Left lung (tissue), 10 donors: Measurements from ENCODE around the gene EIF3CL. TPM values are rescaled to one million over a fixed set of nuclear protein-coding genes. Genes with fewer than 3 reads are reported as not detected.
A peak's percentile ranks its signal among the peaks of the same experiment; 100 is the strongest.
"Not testable (repeated sequence)": the region's sequence is repeated elsewhere in the genome, so short reads cannot be mapped to it uniquely, and the experiment has no call there.

ENCODE experiments used
- ATAC-seq: fragments of 200-7000 bp; cut with Tn5 transposase; one replicate; pipeline ENCODE4 v1.9.1; 2020; ENCODE audit warnings: moderate library complexity
- DNase-seq, 4 donors: peaks; one replicate each; pipeline ENCODE4 v3.0.0-alpha.2; 2013 to 2020
- H3K27ac ChIP-seq, 2 donors: fragments of 200-600 bp; sonication (generic) in 1 of 2; one replicate each; pipeline versions ENCODE4 v1.5.0 to v1.8.0; 2020 to 2021
- H3K27me3 ChIP-seq, 2 donors: fragments of 200-600 bp; sonication (generic) in 1 of 2; one replicate each; pipeline versions ENCODE4 v1.5.0 to v1.8.0; 2020 to 2021
- H3K36me3 ChIP-seq, 2 donors: fragments of 200-600 bp; sonication (generic) in 1 of 2; one replicate each; pipeline versions ENCODE4 v1.5.0 to v1.8.0; 2020 to 2021
- H3K4me1 ChIP-seq, 2 donors: fragments of 200-600 bp; one replicate each; pipeline ENCODE4 v1.8.0; 2021
- H3K4me3 ChIP-seq, 2 donors: fragments of 200-600 bp; sonication (generic) in 1 of 2; one replicate each; pipeline versions ENCODE4 v1.5.0 to v1.8.0; 2020 to 2021; ENCODE audit warnings: mild to moderate bottlenecking in 1 of 2
- H3K9me3 ChIP-seq, 2 donors: fragments of 200-600 bp; sonication (generic) in 1 of 2; one replicate each; pipeline versions ENCODE4 v1.5.0 to v1.8.0; 2020 to 2021
- intact Hi-C, 2 donors: fragments of 100-400 bp; cut with DNase I; formaldehyde crosslinking; loops; one replicate each; pipeline versions ENCODE4 v1.11.2 to v1.14.2; 2022
- polyA plus RNA-seq, 6 donors: library from polyadenylated mRNA; unstranded; fragments of 120-200 nt; gene quantifications; one replicate each; pipeline ENCODE4 v1.2.1, GENCODE V29; 2013; ENCODE audit not compliant: insufficient read length in 6 of 6
- total RNA-seq, 2 donors: library from RNA; stranded (reverse); fragmentation: NEBNext Ultra II Directional; extraction: Animal tissue kit (Norgen Biotek cat#: 25700); gene quantifications; one replicate each; pipeline ENCODE4 v1.2.1, GENCODE V29; 2021
- donor health status: DM: no; HTN: yes; CAD: no.
- donor health status: DM: no; HTN: no; CAD: no.

Gene EIF3CL
- total and polyA plus RNA-seq, 8 donors = 10.6 to 107 (median 56.1) TPM

DNA sequence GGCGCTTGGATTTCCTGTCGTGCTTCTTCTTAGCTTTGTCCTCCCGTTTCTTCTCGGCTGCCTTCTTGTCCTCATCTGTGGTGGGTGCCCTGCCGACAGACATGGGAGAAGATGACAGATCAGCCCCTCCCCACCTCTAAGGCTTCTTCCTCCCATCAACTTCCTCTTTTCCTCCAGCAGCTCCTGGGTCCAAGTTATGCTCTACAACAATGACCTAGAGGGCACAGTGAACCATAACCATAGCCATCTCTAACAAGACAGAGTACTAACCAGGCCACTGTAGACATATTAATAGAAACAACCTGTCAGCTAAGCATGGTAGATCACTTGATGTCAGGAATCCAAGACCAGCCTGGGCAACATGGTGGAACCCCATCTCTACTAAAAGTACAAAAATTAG lies 11.6 kb downstream of the EIF3CL start:
- H3K9me3 ChIP-seq, H3K4me3 ChIP-seq, ATAC-seq, H3K36me3 ChIP-seq, H3K27ac ChIP-seq, H3K4me1 ChIP-seq, DNase-seq, H3K27me3 ChIP-seq, intact Hi-C loops: not testable (repeated sequence)

DNA sequence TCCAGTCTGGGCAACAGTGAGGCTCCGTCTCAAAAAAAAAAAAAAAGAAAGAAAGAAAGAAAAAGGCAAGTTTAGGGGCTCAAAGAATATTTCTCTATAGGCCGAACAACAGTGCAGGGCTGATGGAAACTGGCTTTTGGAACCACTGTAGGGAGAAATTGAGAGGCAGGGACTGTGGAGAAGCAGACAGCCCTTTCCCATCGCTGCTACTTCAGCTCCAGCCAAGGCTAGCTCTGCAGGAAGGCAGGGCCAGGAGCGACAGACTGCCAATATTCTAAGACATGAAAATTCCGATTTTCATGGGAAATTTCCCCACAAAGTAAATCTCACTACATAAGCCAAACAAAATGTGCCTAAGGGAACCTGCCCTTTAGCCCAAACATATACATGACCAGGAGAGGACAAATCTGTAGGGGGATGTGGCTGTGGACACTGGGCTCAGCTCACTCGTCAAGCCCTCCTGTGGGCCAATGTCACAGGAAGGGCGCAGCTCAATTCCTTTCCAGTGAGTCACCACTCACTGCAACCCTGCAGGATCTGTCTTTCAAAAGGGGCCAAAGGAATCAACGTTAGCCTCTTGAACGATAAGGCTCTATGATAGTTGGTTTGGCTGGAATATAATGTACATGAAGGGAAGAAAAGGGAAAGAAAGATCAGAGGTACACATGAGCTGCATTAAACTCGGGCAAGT lies 21.3 kb downstream of the EIF3CL start:
- DNase-seq, H3K36me3 ChIP-seq, H3K27ac ChIP-seq, H3K4me3 ChIP-seq, H3K27me3 ChIP-seq, H3K9me3 ChIP-seq, H3K4me1 ChIP-seq, intact Hi-C loops: not testable (repeated sequence)
- ATAC-seq = peak; percentile 25

DNA sequence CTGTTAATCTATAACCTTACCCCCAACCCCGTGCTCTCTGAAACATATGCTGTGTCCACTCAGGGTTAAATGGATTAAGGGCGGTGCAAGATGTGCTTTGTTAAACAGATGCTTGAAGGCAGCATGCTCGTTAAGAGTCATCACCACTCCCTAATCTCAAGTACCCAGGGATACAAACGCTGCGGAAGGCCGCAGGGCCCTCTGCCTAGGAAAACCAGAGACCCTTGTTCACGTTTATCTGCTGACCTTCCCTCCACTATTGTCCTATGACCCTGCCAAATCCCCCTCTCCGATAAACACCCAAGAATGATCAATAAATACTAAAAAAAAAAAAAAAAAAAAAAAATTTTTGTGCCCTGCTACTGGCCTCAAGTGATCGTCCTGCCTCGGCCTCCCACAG lies 25.8 kb downstream of the EIF3CL start:
- H3K27ac ChIP-seq, H3K9me3 ChIP-seq, H3K36me3 ChIP-seq, intact Hi-C loops, H3K4me3 ChIP-seq, ATAC-seq, H3K27me3 ChIP-seq, H3K4me1 ChIP-seq: not testable (repeated sequence)
- peak in 1 of 4 donors; percentile 45 for DNase-seq

DNA sequence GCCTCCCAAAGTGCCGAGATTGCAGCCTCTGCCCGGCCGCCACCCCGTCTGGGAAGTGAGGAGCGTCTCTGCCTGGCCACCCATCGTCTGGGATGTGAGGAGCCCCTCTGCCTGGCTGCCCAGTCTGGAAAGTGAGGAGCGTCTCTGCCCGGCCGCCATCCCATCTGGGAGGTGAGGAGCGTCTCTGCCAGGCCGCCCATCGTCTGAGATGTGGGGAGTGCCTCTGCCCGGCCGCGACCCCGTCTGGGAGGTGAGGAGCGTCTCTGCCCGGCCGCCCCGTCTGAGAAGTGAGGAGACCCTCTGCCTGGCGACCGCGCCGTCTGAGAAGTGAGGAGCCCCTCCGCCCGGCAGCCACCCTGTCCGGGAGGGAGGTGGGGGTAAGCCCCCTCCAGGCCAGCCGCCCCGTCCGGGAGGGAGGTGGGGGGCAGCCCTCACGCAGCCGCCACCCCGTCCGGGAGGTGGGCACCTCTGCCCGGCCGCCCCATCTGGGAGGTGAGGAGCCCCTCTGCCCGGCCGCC lies 26.5 kb downstream of the EIF3CL start:
- ATAC-seq, H3K9me3 ChIP-seq, intact Hi-C loops, H3K4me3 ChIP-seq, H3K4me1 ChIP-seq, H3K27me3 ChIP-seq, H3K27ac ChIP-seq, H3K36me3 ChIP-seq: not testable (repeated sequence)
- DNase-seq = peak in 1 of 4 donors; percentile 43

DNA sequence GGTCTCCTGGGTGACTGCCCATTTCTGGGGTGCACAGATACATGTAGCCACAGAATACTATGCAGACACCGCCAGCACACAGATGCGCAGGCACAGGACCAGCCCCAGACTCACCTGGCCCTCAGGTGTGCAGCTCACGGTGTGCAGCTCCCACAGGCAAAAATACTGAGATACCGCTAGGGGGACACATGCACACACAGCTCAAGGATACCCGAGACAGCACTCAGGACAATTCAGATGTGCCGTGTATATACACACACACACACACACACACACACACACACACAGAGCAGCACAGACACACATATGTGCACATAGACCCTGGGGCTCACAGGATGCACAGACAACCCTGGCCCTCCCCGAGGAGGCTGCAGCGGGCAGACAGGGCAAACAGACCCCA lies 28.5 kb downstream of the EIF3CL start:
- DNase-seq, H3K9me3 ChIP-seq, H3K4me3 ChIP-seq, H3K4me1 ChIP-seq, H3K27ac ChIP-seq, H3K27me3 ChIP-seq, H3K36me3 ChIP-seq, intact Hi-C loops: not testable (repeated sequence)
- peak; percentile 83 for ATAC-seq

DNA sequence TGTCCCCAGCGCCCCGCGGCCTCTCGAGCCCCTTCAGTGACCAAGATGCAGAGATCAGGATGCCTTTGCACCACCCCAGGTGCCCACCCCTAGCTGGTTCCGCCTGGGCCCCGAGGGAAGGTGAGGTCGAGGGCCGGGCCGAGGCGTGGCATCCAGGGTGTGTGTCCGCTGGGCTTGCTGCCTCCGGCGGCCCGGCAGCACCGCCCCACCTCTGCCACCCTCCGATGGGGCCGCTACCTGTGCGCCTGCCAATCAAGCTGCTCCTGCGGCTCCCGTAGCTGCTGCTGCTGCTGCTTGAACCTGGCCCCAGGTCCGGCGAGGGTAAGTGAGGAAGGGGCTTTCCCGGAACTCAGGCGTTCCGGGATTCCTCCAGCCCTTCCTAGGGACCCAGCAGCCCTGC lies 29.4 kb downstream of the EIF3CL start:
- H3K4me3 ChIP-seq, H3K36me3 ChIP-seq, intact Hi-C loops, H3K4me1 ChIP-seq, H3K9me3 ChIP-seq, H3K27me3 ChIP-seq, H3K27ac ChIP-seq, DNase-seq: not testable (repeated sequence)
- ATAC-seq = peak; percentile 69

DNA sequence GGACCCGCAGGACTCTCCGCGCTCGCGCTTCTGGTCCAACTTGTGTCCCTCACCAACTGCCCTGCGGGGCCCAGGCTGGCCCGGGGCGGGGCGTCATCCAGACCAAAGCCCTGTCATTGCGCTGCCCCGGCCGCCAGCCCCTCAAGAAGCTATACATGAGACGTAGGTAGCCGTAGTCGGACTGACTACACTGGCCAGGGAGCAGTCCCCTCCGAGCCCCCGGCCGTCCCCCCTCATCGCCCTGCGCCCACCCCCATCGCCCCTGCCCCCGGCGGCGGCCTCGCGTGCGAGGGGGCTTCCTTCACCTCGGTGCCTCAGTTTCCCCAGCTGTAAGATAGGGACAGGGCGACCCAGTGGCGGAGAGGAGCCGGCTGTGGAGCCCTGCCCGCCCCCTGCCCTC lies 35.7 kb downstream of the EIF3CL start:
- H3K9me3 ChIP-seq, H3K27me3 ChIP-seq: not testable (repeated sequence)

DNA sequence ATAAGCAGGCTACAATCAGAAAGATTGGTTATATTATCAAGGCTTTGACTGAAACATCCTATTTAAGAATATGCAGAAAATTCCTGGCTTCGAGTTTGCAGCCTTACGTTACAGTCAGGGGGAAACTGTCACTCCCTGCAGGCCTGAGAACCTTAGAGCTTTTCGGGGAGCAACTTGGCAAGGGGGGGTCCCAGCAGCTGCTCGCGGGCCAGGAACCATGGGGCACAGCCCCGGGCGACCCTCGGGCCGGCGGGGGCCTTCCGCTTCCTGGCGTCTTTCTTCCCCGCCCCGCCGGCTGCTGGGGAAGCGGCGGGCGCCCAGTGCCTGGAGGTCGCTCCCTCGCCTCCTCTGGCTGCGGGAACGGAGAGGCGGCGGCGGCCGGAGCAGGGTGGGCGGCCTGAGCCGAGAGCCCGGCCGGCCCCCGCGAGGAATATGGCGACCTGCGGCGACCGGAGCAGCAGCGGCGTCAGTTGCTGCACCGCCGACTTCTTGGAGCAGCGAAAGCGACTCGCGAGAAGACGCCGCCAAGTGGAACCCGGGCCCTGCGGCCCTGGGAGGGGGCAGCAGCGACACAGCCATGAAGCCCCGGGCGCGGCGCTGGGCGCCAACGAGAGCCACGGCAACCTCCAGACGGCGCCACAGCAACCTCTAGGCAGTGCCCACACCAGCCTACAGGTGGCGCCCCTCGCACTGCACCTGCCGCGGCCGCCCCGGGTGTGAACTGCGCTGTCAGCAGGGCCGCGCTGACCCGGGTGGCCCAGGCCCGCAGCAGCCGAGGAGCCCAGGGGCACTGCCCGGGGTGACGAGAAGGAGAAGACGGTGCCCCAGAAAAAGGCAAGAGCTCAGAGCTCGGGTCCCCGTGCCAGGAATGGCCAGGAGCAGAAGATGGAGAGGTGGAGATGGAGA lies 39.1 kb downstream of the EIF3CL start:
- H3K9me3 ChIP-seq, H3K27me3 ChIP-seq, H3K4me1 ChIP-seq, H3K4me3 ChIP-seq, H3K27ac ChIP-seq, H3K36me3 ChIP-seq, intact Hi-C loops: not testable (repeated sequence)
- peak; percentile 100 for ATAC-seq
- DNase-seq = peak in 1 of 4 donors; percentile 23

More for the DNA sequence above, 35.7 kb downstream of the EIF3CL start:
- intact Hi-C loops, H3K4me3 ChIP-seq, ATAC-seq, H3K4me1 ChIP-seq, H3K27ac ChIP-seq, H3K36me3 ChIP-seq: not testable (repeated sequence)
- peak in 1 of 4 donors; percentile 53 for DNase-seq

DNA sequence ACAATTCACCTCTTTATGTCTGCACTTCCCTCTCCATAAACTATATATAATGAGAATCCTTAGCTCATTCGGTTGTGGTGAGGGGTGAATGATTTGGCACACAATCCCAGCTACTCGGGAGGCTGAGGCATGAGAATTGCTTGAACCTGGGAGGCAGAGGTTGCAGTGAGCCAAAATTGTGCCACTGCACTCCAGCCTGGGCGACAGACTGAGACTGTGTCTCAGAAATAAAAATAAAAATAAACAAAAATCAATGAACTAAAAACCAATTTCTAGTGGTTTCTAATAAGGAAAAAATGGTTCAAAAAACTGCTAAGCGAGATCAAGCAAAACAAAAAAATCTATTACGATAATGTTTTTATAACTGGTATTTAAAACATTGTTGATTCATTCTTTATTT lies 40.2 kb downstream of the EIF3CL start, which contains the start of gene NPIPB6:
TSS of gene NPIPB6 (minus strand) at position 101 of the 400 bp plus-strand sequence. CDS start 686 bp downstream, outside the sequence.
- ATAC-seq, DNase-seq, intact Hi-C loops: not testable (repeated sequence)

DNA sequence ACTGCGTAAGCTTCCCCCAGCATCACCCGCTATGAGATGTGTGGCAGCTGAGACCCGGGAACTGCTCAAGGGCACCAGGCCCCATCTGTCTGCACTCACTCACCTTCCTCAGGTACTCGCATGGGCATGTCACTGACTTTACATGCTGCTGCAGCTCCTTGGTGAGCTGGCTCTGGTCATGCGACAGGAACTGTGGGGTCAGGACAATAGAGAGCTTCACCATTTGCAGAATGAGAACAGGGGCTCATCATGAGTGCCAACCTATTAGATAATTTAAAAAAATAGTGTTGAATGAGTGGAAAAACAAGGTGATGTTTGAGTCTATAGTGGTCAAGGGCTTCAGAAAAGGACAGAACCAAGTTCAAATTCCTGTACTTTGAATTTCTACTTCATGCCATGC lies 41.0 kb downstream of the EIF3CL start:
- intact Hi-C loops, ATAC-seq, DNase-seq: not testable (repeated sequence)

More for the DNA sequence above, 40.2 kb downstream of the EIF3CL start, which contains the start of gene NPIPB6:
- H3K27me3 ChIP-seq, H3K4me1 ChIP-seq, H3K4me3 ChIP-seq, H3K36me3 ChIP-seq, H3K9me3 ChIP-seq, H3K27ac ChIP-seq: not testable (repeated sequence)

DNA sequence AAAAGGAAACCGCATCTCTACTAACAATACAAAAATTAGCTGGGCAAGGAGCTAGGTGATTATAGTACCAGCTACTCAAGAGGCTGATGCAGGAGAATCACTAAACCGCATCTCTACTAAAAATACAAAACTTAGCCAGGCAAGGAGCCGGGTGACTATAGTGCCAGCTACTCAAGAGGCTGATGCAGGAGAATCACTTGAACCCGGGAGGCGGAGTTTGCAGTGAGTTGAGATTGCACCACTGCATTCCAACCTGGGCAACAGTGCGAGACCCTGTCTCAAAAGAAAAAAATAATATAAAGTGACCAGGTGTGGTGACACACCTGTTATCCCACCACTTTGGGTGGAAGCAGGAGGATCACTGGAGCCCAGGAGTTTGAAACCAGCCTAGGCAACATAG lies 65.4 kb downstream of the EIF3CL start:
- H3K27me3 ChIP-seq, H3K9me3 ChIP-seq, intact Hi-C loops, H3K36me3 ChIP-seq, H3K4me1 ChIP-seq, H3K27ac ChIP-seq, ATAC-seq, H3K4me3 ChIP-seq, DNase-seq: not testable (repeated sequence)

More for the DNA sequence above, 41.0 kb downstream of the EIF3CL start:
- H3K4me3 ChIP-seq, H3K27ac ChIP-seq, H3K27me3 ChIP-seq, H3K9me3 ChIP-seq, H3K4me1 ChIP-seq, H3K36me3 ChIP-seq: not testable (repeated sequence)

DNA sequence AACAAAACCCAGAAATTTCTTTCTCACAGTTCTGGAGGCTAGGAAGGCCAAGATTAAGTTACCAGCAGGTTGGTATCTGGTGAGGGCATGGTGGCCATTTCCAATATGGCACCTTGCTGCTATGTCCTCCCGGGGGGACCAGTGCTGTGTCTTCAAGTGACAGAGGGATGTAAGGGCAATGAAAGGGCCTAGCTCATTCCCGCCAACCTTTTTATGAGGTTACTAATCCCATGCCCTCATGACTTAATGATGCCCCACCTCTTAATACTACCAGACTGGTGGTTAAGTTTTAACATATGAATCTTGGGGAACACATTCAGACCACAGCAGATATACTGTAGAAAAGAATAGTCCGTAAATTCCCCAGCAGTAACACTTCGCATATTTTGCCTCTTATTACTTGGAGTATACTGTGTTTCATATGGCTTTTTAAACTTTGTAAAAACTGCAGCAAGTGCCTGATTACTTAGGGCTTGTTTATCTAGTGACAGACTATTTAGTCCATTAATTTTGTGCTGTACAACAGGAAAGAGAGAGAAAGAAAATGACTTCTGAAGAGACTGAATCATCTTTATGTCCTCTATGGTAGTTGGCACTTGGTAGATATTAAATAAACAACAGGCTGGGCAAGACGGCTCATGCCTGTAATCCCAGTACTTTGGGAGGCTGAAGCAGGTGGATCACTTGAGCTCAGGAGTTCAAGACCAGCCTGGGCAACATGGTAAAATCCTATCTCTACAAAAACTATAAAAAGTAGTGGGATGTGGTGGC lies 66.5 kb downstream of the EIF3CL start:
- H3K36me3 ChIP-seq, H3K27ac ChIP-seq, H3K4me3 ChIP-seq, DNase-seq, H3K9me3 ChIP-seq, H3K27me3 ChIP-seq, intact Hi-C loops, ATAC-seq, H3K4me1 ChIP-seq: not testable (repeated sequence)
